Type B pancreatic cell (in vitro differentiated cells): ENCODE results near the gene SALL1. TPM values are rescaled to one million over a fixed set of nuclear protein-coding genes. Genes with fewer than 3 reads are reported as not detected.

Source experiments
- DNase-seq: peaks from one replicate; pipeline ENCODE4 v3.0.0; 2021; ENCODE audit warnings: mixed read lengths; ENCODE audit not compliant: unreplicated experiment; ENCODE audit errors: extremely low spot score
- H3K27ac Mint-ChIP-seq: 2 replicates; pipeline ENCODE4 v1.8.0; 2021; ENCODE audit warnings: mild to moderate bottlenecking, mixed read lengths
- H3K27me3 Mint-ChIP-seq: 2 replicates; pipeline ENCODE4 v1.8.0; 2021; ENCODE audit warnings: mixed read lengths
- H3K36me3 Mint-ChIP-seq: 2 replicates; pipeline ENCODE4 v1.8.0; 2021; ENCODE audit warnings: mixed read lengths
- H3K4me1 Mint-ChIP-seq: one replicate; pipeline ENCODE4 v1.8.0; 2021; ENCODE audit warnings: mixed read lengths; ENCODE audit not compliant: unreplicated experiment
- H3K4me3 Mint-ChIP-seq: 2 replicates; pipeline ENCODE4 v1.8.0; 2021; ENCODE audit warnings: mild to moderate bottlenecking, mixed read lengths
- H3K9me3 Mint-ChIP-seq: 2 replicates; pipeline ENCODE4 v1.8.0; 2021; ENCODE audit warnings: mixed read lengths
- CTCF ChIP-seq: fragments of 200-600 bp; sonication (generic); conservative IDR thresholded peaks from 2 replicates; pipeline ENCODE4 v1.5.0; 2021; ENCODE audit warnings: antibody characterized with exemption, mild to moderate bottlenecking
- total RNA-seq: library from RNA; stranded (reverse); gene quantifications from 2 replicates; pipeline ENCODE4 v1.2.1, GENCODE V29; 2021; ENCODE audit warnings: low replicate concordance

Gene SALL1
- total RNA-seq, 1 donor from 2014 or later, result 27.0 TPM

- Mint-ChIP-seq H3K36me3 (no peaks in the 10 kb centered on the region), H3K4me1 (peaks cover 30% of the 10 kb centered on the region), H3K4me3 (peak overlapping the region; percentile 91), H3K9me3 (no peaks in the 10 kb centered on the region), H3K27ac (peak overlapping the region; percentile 59), H3K27me3 (peaks cover 70% of the 10 kb centered on the region)
- no peak for TF ChIP-seq CTCF
- no peak for DNase-seq
These were observed 1.3 kb downstream of the SALL1 start for GRCh38 chr16:51149721-51150164.

GRCh38 chr16:51149251-51149661, 1.8 kb downstream of the SALL1 start:
- no peak for TF ChIP-seq CTCF
- Mint-ChIP-seq H3K27me3 (peaks cover 67% of the 10 kb centered on the region), H3K36me3 (no peaks in the 10 kb centered on the region), H3K4me3 (peak overlapping the region; percentile 91), H3K4me1 (peaks cover 29% of the 10 kb centered on the region), H3K27ac (peak overlapping the region; percentile 67), H3K9me3 (no peaks in the 10 kb centered on the region)
- DNase-seq, result no peak

GRCh38 chr16:51148678-51149228, 2.3 kb downstream of the SALL1 start:
- TF ChIP-seq CTCF, result no peak
- Mint-ChIP-seq H3K9me3 (no peaks in the 10 kb centered on the region), H3K36me3 (no peaks in the 10 kb centered on the region), H3K27ac (peak overlapping the region; percentile 67), H3K27me3 (peaks cover 67% of the 10 kb centered on the region), H3K4me1 (peaks cover 31% of the 10 kb centered on the region), H3K4me3 (peak overlapping the region; percentile 91)
- DNase-seq, result no peak

- Mint-ChIP-seq H3K4me3 (peak overlapping the region; percentile 91), H3K27me3 (peaks cover 67% of the 10 kb centered on the region), H3K4me1 (peaks cover 34% of the 10 kb centered on the region), H3K27ac (peak overlapping the region; percentile 67), H3K36me3 (no peaks in the 10 kb centered on the region), H3K9me3 (no peaks in the 10 kb centered on the region)
- no peak for DNase-seq
- TF ChIP-seq CTCF, result no peak
These were observed 3.0 kb downstream of the SALL1 start for GRCh38 chr16:51147776-51148677.

- Mint-ChIP-seq H3K27ac (no peak overlapping the region), H3K27me3 (peaks cover 72% of the 10 kb centered on the region), H3K4me1 (peaks cover 34% of the 10 kb centered on the region), H3K9me3 (no peaks in the 10 kb centered on the region), H3K36me3 (no peaks in the 10 kb centered on the region), H3K4me3 (peak overlapping the region; percentile 65)
- peak; percentile 64 for TF ChIP-seq CTCF
- no peak for DNase-seq
These were observed 4.7 kb downstream of the SALL1 start for GRCh38 chr16:51146256-51146924.
